GOT3 (cell line): ENCODE results near the gene LBH.

Experiments
- DNase-seq: peaks from one replicate; lab custom pipeline; 2025; ENCODE audit warnings: mixed read lengths; lab: John Stamatoyannopoulos, UW

Gene LBH

GRCh38 chr2:30231212-30231995 is at the start of gene LBH:
Gene LBH (plus strand): TSS chr2:30231534. CDS start chr2:30231739, 205 bp downstream.
- DNase-seq: peak; percentile 76

- DNase-seq: no peak
Measured at GRCh38 chr2:30184035-30184434, 47.3 kb upstream of the LBH start.

- no peak for DNase-seq
Measured at GRCh38 chr2:30185178-30185577, 46.2 kb upstream of the LBH start.

- no peak for DNase-seq
Measured at GRCh38 chr2:30188292-30188691, 43.0 kb upstream of the LBH start.

- DNase-seq: no peak
Measured at GRCh38 chr2:30190637-30191036, 40.7 kb upstream of the LBH start.

GRCh38 chr2:30191107-30191506 is 40.2 kb upstream of the LBH start:
- no peak for DNase-seq

GRCh38 chr2:30191819-30192271 is 39.5 kb upstream of the LBH start:
- no peak for DNase-seq

GRCh38 chr2:30192314-30192713 is 39.0 kb upstream of the LBH start:
- DNase-seq: no peak

- DNase-seq: no peak
Measured at GRCh38 chr2:30193104-30193681, 38.1 kb upstream of the LBH start.

- no peak for DNase-seq
Measured at GRCh38 chr2:30194421-30194820, 36.9 kb upstream of the LBH start.

GRCh38 chr2:30195016-30195415 is 36.3 kb upstream of the LBH start:
- no peak for DNase-seq

- DNase-seq: no peak
Measured at GRCh38 chr2:30197570-30198192, 33.7 kb upstream of the LBH start.

GRCh38 chr2:30201990-30202389 is 29.3 kb upstream of the LBH start:
- no peak for DNase-seq

- DNase-seq: no peak
Measured at GRCh38 chr2:30203156-30203555, 28.2 kb upstream of the LBH start.

GRCh38 chr2:30204281-30204680 is 27.1 kb upstream of the LBH start:
- no peak for DNase-seq

- DNase-seq: no peak
Measured at GRCh38 chr2:30205456-30205855, 25.9 kb upstream of the LBH start.

GRCh38 chr2:30206461-30207430 is 24.6 kb upstream of the LBH start:
- DNase-seq: no peak

GRCh38 chr2:30208453-30208852 is 22.9 kb upstream of the LBH start:
- peak; percentile 2 for DNase-seq

- DNase-seq: no peak
Measured at GRCh38 chr2:30209227-30209626, 22.1 kb upstream of the LBH start.

- no peak for DNase-seq
Measured at GRCh38 chr2:30213326-30213725, 18.0 kb upstream of the LBH start.

- no peak for DNase-seq
Measured at GRCh38 chr2:30213907-30214463, 17.3 kb upstream of the LBH start.

- DNase-seq: no peak
Measured at GRCh38 chr2:30216157-30216556, 15.2 kb upstream of the LBH start.
